Fibroblast of lung (primary cell): ENCODE measurements around the gene KDM5B.

Source experiments
- CTCF ChIP-seq, 2 donors: IDR thresholded peaks in 1 of 2; conservative IDR thresholded peaks in 1 of 2; 1 replicate in 1 of 2; 2 replicates in 1 of 2; pipeline ENCODE4 v1.5.1; 2011 to 2012; ENCODE audit warnings: low read length in 2 of 2, control low read depth in 1 of 2, inconsistent platforms in 1 of 2, low read depth in 1 of 2, mild to moderate bottlenecking in 1 of 2
- EZH2 ChIP-seq: IDR thresholded peaks from 2 replicates; pipeline ENCODE4 v1.5.1; 2012; ENCODE audit warnings: low read length, control low read depth, mild to moderate bottlenecking; ENCODE audit errors: missing control alignments

GRCh38 chr1:202692959-202693555, 115.2 kb downstream of the KDM5B start:
- TF ChIP-seq CTCF (conservative IDR thresholded peaks at IDR 0.05 in 1 of 2, IDR thresholded peaks at IDR 0.05 in 1 of 2; ENCODE audit: low read depth in 1 of 2, low read length in 2 of 2) (peak; percentile 19 to 22), EZH2 (no peak)
